Right kidney (tissue), 1 donor: ENCODE results near the gene CHTOP.

Experiments
- DNase-seq: peaks from one replicate; pipeline ENCODE4 v3.0.0-alpha.2; 2016

CHTOP gene

GRCh38 chr1:153611356-153611755 is 22.5 kb upstream of the CHTOP start:
- DNase-seq: no peak

- peak; percentile 71 for DNase-seq
Measured at GRCh38 chr1:153612111-153612754, 21.6 kb upstream of the CHTOP start.

GRCh38 chr1:153612755-153613331 is 21.0 kb upstream of the CHTOP start, which contains the start of gene S100A16:
TSS of gene S100A16 (minus strand) at chr1:153613137. CDS start at chr1:153608151, 4,986 bp downstream.
- peak; percentile 71 for DNase-seq

- DNase-seq: no peak
Measured at GRCh38 chr1:153613406-153613805, 20.5 kb upstream of the CHTOP start.

GRCh38 chr1:153614189-153614900 is 19.5 kb upstream of the CHTOP start:
- no peak for DNase-seq

GRCh38 chr1:153614906-153615305 is 19.0 kb upstream of the CHTOP start:
- no peak for DNase-seq

DNA sequence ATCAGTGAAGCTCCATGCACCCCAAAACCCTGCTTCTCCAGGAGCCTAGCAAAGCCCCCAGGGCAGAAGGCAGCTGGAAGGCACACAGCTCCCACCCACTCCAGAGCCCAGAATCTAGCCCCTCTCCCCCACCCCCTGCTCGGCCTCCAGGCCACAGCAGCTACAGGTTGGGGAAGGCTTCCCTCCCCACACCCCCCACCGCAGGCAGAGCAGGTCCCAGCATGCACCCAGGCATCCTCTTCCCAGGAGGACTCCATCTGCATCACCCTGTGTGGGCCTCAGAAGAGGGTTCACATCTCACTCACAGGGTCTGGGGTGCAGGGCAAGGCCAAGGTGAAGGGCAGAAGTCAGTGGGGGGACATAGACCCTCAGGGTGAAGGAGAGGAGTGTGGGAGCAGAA is 18.5 kb upstream of the CHTOP start:
- DNase-seq: no peak

DNA sequence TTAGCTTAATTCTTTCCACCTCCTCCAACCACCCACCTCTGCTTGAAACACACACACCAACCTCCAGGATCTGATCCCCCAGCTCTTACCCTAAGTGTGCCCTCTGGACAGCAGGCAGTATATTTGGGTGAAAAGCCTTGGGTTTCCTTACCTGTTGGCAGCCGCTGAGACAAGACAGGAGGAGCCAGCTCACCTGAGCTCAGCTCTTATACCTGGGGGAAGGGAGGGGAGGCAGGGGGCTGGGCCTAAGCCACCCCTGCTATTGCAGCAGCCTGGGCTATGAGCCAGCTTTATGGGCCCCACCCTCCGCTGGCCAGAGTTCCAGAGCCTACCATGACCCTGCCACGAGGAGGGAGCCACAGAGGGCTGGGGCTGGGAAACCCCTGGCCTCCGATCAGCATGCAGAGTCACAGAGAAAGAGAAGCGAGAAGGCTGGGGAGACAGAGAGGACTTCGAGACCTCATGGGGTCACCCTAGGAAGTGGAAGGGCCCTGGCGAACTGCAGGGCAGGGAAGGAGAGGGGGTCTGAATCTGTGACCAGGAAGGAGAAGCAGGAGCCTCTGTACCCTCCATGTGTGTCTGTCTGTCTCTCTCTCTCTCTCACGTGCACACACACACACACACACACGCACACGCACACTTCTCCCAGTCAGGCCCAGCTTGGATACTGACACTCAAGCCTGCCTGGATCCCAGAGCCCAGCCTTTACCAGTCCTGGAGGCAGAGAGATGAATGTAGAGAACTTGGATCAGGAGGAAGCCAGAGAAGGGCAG is 17.5 kb upstream of the CHTOP start, which contains the start of gene S100A14:
Gene S100A14, minus strand, starts transcription at position 182 of the 773 bp plus-strand sequence. CDS start 467 bp downstream, outside the sequence.
- DNase-seq: no peak

DNA sequence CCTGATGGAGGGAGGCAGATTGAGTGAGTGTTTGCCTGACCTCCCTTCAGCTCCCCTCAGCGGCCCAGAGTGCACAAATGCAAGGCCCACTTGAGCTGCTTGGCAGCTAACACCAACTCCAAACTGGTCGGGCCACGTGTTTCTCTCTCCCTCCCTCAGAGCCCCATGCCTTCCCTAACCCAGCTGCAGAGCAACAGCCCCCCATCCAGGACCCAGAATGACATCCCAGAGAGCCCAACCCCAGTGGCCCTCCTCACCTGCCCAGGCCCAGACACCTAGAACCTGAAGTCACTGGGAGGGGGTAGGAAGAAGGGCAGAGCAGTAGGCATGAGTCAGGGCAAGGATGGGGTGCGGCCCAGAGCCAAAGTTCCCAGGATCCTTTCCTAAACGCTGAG is 17.0 kb upstream of the CHTOP start:
- no peak for DNase-seq

- DNase-seq: no peak
Measured at GRCh38 chr1:153617663-153618062, 16.2 kb upstream of the CHTOP start.

DNA sequence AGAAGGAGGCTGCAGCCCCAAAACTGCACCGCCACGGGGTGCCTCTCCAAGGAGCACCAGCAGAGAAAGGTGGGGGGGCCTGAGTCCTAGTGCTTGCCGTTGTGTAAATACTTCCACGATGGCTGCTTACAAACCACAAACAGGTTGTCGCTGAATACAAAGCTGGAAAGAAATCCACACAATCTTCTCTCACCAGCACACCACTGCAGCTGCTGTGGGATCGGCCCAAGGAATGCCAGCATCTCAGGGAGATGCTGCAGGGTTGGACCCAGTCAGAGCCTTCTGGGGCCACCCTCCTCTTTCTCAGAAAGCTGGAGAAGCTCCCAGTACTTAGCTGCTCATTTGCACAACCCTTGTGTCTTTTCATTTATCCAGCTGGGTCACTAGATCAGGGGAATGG is 14.7 kb upstream of the CHTOP start:
- DNase-seq: no peak

DNA sequence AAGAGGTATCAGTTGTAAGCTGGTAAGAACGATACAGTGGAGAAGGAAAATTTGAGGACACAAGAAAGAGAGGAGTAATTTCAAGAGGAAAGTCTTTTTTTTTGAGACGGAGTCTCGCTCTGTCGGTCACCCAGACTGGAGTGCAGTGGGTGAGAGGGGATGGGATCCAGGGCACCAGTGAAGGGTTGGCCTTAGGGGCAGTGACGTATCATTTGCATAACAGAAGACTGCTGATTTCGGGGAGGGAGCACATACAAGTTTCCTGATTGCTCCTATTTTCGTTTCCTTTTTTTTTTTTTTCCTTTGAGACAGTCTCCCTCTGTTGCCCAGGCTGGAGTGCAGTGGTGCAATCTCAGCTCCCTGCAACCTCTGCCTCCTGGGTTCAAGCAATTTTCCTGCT is 10.8 kb upstream of the CHTOP start:
- DNase-seq: no peak

GRCh38 chr1:153624965-153625611 is 8.8 kb upstream of the CHTOP start:
- DNase-seq: no peak

- no peak for DNase-seq
Measured at GRCh38 chr1:153626477-153626903, 7.4 kb upstream of the CHTOP start.

DNA sequence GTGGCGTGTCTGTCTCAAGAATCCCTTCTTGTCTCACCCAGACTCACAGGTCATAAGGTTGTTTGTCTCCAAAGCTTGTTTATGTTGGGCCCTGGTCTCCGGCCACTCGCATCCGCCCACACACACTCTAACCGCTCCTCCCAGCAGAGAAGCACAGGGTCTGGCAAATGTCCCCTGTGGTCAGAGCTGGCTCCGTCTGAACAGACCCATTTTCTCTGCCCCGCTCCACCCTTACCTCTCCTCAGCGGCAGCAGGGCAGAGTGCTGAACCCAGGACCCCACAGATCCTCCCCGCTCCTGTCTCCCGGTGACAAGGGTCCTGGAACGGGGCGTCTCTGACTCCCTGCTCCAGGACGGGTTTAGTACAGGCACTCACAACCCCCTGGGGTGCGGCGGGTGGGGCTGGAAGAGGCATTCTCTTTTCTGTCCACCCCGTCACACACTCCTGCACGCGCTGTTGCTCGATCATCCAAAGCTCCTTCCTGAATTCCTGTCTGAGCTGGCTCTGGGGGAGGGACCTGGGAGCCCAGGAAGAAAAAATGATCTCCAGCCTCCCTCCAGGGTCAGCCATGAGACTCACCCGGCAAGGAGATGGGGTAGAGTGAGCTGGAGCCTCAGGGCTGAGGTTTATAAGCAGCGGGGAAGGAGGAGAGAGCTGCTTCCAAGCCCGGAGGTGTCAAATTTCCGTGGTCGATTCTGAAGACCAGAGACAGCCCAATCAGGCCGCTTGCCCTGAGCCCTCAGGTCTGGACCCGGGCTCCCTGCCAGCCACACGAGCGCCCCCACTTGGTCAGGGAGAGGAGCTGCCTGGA is 6.8 kb upstream of the CHTOP start, which contains the start of gene S100A13:
Gene S100A13, minus strand, starts transcription at position 602 of the 811 bp plus-strand sequence. CDS start 1,033 bp downstream, outside the sequence.
- peak; percentile 91 for DNase-seq

GRCh38 chr1:153627715-153628626 is 5.9 kb upstream of the CHTOP start, which contains the start of gene S100A1:
TSS of gene S100A1 (plus strand) at chr1:153628434. CDS start at chr1:153630522, 2,088 bp downstream.
- no peak for DNase-seq

DNA sequence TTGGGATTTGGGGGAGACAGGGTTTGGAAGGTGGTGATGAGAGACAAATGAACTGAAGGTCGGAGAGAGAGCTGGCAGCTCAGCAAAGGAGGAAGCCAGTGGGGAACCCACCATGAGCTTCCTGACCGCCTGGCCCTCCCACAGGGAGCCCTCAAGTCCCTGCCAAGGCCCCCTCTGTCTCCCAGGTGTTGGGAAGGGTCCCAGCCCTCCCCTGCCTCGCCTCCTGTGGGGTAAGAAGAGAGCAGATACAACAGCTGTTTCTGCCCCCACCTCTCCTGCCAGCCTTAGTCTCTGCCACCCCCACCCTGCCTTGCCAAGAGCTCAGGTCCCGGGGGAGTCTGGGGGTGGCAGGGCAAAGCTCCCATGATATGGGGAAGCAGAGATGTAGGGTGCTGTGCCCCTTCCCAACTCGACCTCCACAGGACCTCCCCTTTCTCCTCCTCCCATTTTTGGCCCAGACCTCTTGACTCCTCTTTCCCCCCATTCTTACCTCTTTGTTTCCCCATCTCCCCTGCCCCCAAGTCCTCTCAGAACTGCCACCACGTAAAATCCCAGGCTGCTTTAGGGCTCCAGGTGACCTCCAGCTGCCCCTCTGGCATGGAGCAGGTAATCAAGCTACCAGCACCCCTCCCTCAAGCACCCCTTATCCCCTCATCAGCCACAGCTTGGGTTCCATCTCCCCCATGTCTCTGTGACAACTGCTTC is 5.1 kb upstream of the CHTOP start:
- DNase-seq: no peak

DNA sequence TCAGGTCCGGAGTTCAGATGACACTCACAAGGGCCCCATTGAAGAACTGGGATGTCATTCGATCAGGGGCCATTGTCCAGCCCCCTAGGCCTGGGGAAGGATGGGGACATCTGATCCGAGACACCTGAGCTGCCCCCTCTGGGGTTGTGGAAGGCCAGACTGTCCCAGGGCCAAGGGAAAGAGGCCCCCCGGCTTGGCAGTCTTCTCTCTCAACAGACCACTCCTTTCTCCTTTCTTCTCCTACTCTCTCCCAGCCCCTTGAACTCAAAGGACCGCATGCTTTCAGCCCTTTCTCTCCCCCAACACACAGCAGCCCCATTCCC is 4.6 kb upstream of the CHTOP start:
- DNase-seq: no peak

DNA sequence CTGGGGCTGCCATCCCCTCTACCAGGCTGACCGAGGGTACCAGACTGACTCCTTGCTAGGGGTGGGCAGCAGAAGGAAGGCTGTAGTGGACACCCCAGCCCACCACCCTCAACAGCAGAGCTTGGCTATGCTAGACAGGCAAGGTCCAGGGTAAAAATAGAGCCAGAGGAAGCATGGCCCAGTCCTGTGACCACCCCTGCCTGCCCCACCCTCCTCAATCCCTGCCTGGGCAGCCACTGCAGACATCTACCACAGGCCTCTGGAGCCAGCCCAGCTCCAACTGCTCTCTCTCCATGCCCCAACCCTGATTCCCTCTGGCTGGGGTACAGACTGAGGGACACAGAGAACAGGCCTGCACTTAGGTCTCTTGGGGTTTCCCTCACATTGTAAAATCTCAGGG is 3.9 kb upstream of the CHTOP start:
- no peak for DNase-seq
